ENCODE data around the gene PLXNC1.

PLXNC1 gene

DNA sequence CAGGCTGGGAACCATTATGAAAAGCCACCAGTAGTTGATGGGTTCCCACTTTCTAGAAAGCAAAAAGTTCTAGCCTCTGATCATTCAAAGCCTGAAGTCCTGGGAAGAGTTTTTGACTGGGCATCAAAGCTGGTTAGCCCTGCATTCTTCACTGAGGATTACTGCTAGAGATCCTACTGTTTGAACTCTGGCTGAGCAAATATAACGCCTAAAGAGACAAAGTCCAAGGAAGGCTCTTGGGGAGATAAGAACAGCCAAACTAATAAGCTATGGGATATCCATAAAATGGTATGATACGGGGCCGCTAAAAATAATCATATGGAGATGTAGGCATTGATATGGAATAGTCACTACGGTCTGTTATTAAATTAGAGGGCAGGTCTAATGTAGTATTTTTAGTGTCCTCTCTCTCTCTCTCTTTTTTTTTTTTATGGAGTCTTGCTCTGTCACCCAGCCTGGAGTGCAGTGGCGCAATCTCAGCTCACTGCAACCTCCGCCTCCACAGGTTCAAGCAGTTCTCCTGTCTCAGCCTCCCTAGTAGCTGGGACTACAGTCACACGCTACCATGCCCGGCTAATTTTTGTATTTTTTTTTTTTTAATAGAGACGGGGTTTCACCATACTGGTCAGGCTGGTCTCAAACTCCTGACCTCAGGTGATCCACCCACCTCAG, 35.5 kb downstream of the PLXNC1 start:
- no peak for DNase-seq

DNA sequence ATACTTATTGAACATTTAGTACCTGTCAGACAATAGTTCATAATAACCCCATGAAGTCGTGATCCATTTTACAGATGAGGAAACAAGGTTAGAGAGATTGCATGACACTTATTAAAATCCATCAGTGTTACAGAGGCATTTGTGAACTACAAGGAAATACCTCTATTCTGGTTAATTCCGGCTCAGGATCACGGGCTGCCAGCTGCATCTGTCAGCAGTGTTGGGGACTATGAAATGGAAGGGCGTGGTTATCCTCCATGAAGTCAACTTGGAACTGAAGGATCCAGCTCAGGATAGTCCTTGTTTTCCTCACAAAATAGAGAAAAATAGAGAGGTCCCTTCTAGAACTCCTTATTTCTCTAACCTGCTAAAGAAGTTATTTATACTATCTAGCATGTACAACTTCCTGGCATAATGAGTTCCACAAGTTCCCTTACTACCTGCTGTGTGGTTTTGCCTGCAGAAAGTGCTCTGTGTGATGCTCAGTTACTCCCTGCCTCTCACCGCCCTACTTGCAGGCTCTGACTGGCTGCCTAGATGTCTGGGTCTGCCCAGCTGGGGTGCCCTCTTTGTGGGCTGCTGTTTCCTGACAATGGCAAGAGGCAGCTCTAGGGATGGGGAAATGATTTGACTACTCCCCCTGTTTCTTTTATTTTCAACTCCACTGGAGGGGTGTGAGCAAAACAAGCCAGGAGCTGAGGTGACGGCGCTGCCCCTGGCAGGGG, 36.8 kb downstream of the PLXNC1 start:
- DNase-seq: no peak

DNA sequence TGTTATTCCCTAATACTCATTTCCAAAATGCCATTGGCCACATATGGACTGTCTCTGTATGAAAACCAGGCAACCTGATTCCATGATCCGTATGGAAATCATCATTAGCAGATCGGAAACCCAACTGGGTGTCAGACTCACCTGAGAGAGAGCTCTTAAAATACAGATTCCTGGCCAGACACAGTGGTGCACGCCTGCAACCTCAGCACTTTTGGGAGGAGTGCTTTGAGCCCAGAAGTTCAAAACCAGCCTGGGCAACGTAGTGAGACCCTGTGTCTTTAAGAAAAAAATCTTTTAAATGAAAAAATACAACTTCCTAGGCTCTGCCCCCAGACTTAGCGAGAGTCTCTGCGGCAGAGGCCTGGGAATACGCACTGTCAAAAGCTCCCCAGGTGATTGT, 37.4 kb downstream of the PLXNC1 start:
- no peak for DNase-seq

DNA sequence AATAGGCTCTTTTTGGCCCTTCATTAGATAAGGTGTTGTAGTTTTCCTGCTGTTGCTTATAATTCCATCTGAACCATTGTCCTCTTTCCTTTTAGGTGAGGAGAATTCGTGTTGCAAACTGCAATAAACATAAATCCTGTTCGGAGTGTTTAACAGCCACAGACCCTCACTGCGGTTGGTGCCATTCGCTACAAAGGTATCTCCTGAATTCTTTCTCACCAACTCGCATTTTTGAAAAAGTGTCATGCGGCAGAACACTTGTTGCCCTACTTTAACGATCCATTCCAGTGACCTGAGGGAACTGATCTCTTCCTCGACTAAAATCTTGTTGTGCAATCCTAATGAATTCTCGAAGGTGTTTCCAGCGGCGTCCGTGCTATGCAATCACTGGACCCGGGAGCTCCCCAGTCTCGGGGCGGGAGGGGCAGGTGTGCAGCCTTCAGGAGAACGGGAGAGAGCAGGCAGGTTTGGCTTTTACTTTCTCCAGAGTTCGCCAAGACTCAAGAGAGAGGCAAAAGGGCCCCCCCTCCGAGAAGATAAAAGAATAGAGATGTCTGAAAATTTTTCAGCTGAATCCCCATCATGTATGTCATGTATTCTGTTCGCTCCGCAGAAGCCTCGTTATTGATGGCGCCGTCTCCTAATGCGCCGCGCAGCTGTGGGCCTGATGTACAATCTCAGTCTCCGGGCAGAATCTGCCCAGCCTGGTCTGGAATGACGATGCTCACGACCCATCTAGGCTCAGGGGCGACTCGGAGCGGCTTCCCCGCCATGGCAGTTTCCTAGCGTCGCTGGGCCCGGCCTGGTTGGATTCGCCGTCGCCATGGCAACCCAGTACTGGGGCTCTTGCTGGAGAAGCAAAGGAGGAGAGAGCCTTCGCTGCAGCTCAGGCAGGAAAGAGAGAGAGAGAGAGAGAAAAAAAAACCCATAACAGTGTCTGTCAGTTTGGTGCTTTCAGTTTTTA, 38.2 kb downstream of the PLXNC1 start:
- DNase-seq: no peak

DNA sequence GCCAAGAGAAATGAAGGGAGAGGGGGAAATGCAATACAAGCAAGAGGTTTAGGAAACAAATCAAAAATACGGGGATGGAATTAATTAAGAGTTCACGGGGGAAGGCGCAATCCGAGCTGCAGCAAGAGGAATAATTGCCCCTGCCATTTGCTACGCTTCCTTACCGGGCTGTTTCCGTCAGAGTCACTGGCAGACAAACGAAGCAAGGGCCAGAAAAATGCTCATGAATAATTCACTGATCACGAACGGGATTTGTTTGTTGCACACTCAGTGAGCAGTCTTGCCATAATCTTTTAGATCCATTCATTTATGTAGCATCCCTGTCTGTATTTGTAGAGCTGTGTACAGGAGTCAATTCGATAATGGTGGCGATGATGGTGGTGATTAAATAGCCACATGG, 39.0 kb downstream of the PLXNC1 start:
- no peak for DNase-seq

DNA sequence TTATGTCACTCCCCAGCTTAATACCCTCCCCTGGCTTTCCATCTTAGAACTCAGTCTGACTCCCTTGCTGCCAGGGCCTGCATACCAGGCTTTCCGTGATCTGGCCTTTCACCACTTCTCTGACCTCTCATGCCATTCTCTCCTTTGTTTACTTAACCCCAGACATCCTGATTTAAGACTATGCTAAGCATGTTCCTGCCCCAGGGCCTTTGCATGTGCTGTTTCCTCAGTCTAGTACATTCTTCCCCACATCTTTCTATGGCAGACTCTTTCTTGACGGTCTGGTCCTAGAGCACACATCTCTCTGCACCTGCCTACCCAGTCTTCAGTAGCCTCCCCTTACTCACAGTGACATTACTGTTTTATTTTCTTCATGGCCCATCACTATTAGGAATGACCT, 42.2 kb downstream of the PLXNC1 start:
- DNase-seq: no peak

DNA sequence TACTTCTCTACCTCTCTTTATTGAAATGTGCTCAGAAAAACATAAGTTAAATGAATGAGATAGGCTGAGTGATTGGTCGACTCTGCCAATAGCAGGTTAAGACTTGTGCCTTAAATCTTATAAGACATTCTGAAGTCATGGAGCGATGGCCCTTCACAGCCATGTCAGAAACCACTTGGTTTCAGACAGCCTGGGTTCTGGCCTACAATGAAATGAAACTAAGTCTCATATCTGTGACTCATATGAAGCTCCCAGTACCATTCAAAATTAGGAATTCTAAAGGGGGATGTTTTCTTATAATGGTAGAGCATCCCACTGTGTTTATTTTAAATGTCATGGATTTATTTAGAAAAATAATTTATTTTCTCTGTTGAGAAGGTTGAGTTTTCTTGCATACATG, 42.6 kb downstream of the PLXNC1 start:
- no peak for DNase-seq

DNA sequence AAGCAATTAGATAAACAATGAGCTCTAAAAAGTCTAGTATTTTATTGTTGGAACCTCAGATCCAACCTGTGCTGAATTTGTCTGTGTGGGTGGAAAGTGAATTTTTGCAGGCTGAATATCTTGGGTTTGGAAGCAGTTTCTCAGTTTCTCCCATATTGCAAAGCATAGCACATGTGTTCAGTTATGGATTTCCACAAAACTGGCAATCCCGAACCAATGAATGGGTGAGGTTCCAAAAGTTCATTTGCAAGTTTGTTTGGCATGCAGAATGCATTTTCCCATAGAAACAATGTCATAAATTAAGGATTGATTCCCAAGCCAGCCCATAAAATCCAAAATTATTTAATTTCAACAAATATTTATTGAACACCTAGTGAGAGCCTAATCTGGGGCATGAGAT, 43.4 kb downstream of the PLXNC1 start:
- no peak for DNase-seq

DNA sequence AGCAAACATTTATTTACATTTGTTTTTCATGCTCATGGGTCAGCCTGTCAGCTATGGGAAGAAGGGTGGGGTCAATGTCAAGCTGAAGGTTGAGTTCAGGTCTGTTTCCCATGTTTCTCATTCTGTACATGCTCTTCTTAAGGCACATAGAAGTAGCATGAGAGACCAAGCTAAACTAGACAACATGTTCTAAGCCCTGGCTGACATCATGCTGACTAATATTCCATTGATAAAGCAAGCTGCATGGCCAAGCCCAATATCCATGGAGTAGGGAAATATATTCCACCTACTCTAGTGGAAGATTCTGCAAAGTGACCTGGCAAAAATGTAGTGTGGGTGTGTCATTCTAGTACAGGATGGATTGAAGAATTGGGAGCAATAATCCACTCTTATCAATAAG, 44.1 kb downstream of the PLXNC1 start:
- DNase-seq: no peak

DNA sequence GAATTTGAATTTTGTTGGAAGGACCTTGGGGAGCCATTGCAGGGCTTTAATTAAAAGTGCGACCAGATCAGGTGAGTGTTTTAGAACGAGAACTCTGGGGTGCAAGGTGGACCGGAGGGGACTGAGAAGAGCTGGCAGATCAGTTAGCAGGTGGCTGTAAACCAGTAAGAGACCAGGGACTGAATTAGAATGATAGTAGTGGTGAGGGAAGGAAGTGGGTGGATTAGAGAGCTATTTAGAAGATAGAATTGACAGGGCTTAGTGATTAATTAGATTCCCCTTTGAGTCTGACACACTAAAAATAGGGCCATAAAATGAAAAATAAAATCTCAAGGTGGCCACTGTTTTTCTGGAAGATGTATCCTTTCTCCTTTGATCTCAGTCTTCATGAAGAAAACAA, 44.8 kb downstream of the PLXNC1 start:
- no peak for DNase-seq

DNA sequence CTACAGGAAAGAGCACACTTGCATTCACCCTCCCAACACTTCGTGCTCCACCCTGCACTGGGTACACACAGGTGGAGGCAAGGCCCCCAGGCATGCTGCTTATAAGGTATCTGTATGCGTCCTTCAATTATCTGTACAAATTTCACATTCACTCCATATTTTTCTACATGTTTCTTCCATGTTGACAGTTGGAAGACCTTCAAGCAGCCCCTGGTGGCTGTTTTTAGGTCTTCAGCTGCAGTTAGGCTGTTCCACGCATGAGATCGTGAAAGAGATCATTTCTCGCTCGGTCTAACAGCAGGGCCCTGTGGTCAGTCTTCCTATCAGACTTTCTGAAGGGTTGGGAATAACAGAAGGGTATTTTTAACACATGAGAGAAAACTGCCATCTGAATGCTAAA, 47.1 kb downstream of the PLXNC1 start:
- no peak for DNase-seq

DNA sequence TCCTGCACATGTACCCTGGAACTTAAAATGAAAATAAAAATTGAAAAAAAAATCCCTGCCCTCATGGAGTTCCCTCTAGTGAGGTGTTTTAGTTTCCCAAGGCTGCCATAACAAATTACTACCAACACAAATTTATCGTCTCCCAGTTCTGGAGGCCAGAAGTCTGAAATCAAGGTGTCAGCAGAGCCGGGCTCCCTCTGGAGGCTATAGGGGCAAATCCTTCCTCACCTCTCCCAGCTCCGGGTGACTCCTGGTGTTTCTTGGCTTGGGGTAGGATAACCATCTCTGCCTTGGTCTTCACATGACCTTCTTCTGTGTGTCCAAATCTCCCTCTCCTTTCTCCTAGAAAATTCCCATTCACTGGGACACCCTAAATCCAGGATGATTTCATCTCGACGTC, 50.1 kb downstream of the PLXNC1 start:
- DNase-seq: no peak

DNA sequence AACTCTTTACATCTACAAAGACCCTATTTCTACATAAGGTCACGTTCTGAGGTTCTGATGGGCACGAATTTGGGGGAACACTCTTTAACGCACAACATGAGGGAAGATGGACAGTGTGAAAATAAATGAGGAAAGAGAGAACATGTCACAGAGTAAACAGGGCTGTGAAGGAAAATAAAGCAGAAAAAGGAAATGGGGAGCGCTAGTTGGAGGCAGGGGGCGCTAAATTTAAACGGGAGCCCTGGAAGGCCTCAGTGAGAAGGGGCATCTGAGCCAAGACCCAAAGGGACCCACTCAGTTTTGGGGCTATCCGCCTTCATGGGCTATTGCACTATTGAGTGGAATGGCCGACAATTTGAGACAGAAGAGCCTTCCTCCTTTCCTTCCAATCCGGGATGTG, 50.5 kb downstream of the PLXNC1 start:
- DNase-seq: no peak

DNA sequence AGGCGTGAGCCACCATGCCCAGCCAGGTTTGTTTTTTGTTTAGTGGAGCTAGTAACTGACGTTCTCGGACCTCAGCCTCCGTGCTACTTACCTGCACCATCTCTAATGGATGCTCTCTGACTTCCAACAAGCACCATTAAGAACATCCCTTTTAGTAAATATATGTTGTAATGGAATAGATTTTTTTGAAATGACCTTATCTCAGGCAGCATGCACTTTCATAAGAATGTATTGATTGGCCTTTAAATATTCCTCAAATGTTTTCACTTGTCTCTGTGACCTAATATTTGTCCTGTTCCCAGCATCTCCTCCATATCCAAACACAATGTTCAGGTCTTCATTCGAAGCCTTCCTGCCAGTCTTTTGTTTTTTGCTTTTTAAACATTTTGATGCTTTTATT, 51.7 kb downstream of the PLXNC1 start:
- DNase-seq: no peak

DNA sequence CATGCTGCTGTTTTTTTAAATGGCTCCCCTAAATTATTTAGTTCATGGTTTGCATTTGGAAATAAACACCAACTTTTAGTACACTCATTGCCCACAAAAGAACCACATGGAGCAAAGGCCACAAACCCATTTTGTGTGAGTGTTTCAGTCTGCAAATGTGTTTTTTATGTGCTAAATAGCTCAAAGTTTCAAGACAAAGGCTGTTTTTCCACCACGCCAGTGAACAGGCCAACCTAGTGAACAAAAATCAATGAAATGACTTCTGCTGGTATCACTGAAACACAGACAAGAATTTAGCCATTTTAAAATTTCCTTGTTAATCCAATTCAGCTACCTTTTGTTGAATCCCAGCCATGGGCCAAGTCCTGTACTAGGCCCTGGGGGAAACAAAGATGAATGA, 52.3 kb downstream of the PLXNC1 start:
- no peak for DNase-seq

DNA sequence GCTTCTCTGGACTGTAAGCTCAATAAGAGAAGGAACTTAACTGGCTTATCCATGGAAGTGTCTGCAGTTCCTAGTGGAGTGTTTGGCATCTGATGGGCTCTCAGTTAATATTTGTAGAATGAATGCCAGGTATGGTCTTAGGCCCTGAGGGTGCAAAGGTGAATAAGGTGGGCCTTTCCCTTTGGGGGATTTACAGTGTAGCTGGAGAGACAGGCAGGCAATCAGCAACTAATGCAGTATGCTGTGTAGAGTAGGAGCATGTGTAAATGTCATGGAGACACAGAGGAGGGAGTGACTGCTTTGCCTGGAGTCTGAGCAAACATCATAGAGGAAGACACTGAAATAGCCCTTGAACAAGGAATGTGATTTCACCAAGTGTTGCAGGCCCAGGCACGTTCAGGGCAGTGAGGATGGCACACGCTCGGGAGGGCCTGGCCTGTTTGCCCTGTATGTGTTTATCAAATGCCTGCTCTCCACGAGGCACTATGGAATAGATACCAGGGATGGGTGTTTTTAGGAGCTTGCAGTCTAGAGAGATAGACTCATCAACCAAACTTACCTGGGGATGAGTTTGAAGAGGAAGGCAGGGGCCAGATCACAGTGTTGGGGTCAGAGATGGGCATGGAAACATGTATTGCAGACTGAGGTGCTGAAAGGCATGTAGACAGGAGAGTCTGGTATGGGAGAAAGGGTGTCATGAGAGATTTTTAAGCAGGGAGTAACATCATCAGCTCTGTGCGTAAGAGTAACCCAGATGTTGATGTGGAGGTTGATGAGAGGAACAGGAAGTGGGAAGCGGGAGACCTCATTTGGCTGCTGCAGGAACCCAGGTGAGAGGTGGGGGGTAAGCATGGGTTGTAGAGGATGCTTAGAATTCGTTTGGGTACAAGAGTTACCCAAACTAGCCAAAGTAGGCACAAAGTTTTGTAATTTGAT, 54.1 kb downstream of the PLXNC1 start:
- DNase-seq: no peak

DNA sequence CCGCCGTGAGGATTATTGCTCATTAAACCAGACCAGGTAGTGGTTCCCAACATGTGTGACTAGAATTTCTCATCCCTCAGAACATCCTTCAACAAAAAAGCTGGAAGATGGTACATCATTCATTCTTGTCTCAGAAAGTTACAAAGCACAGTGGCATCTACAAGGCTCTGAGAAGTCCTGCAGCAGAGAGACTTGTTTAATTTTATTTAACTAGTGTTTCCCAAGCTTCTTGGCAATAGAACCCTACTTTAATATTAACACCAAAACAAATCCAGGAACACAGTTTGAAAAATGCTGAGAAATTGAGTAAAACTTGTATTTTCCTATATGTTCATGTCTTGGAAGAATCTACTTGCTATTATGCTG, 54.8 kb downstream of the PLXNC1 start:
- no peak for DNase-seq

DNA sequence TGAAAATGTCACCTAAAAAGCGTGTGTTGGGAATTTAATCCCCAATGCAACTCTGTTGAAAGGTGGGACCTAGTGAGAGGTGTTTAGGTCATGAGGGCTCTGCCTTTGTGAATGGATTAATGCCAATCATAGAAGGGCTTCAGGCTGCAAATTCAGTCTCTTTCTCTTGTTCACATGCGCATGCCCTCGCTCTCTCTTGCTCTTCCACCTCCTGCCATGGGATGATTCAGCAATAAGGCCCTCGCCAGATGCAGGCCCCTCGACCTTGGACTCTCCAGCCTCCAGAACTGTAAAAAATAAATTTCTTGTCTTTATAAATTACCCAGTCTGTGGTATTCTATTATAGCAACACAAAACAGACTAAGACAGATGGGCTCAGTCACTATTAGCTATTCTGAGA, 55.4 kb downstream of the PLXNC1 start:
- no peak for DNase-seq

DNA sequence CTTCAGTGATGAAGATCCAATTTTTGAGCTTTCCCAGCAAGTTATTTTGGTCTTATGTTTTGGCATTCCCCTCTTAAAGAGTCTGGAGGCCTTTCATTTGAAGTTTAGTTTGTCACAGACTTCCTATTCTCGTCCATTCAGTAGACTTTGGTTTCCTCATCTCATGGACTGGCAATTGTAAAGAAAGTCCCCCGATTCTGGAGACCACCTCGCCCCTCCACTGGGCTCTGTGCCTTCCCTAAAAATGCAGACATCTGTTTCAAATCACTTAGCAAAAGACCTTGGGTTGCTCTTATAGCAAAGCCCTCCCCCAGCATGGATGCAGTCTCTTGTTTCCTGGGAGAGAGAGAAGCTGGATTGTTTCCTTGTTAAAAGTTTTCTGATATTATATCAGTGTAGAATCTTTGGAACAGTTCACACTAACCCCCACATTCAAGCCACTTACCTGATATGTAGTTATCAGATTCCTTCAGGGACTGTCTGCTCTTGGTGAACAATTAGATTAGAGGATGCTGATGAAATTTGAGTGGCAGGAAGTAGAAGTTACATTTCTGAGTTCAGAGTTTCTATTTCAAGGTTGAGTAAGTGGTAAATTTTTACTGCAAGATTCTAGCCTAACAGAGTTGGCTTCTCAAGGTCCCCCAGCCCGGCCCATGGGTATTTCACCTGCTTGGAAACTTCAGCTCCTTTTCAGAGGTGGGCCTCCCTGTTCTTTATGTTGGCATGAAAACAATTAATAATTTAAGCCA, 56.3 kb downstream of the PLXNC1 start:
- DNase-seq: no peak

DNA sequence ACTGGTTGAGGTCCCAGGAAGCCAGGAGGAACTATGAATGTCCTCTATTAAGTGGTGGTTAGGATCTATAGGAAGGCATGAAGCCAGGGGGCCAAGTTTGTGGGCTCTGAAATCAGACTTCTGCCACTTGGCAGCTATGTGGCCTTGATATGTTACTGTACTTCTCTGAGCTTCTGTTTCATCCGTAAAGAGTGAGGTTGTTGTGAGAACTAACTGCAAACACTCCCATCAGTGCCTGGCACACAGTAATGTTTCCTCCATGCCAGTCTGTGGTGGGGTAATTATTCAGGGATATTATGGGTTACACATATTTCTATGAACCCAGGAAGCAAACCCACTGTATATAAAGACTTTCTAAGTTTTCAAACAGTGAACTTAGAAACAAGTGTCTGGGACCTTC, 57.4 kb downstream of the PLXNC1 start:
- DNase-seq: no peak

DNA sequence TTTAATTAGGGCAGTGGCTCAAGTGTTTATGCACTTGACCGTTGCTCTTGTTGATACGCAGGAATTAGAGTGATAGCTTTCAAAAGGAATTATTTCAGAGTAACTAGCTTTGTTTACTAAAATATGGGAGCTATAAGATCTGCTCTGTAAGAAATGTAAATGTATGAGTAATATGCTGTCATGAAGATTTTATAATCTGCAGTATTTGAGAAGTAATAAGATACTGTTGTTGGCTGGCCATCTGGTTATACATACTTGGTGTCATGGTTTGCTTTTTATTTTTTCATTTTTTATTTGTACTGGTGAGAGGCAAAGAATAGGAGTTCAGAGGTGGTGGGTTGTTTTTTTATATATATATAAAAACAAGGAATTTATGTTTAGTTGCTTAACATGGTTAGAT, 58.5 kb downstream of the PLXNC1 start:
- no peak for DNase-seq

DNA sequence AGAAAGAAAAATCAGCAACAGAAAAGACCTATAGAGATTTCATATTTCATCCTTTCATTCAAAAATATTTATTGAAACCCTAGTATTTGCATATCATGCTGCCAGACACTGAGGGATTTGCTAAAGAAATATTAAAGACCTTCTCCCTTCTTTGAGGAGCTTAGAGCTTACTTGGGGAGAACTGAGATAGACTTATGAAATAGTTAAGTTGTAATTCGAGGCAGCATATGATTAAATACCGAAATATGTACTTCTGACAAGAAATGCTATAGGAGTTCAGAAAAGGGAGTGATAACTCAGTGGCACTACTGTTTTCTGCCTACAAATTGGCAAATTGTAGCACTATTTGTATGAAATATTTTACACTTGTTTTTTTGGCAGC, 59.1 kb downstream of the PLXNC1 start:
- no peak for DNase-seq
